ENCODE data around the gene CEP83. TPM values are rescaled to one million over a fixed set of nuclear protein-coding genes. Genes with fewer than 3 reads are reported as not detected.

Gene CEP83
- total RNA-seq, 3 donors from 2014 or later = 13.3 to 30.0 (median 23.3) TPM

GRCh38 chr12:94262228-94263010, 197.2 kb downstream of the CEP83 start:
- Histone ChIP-seq H3K36me3 (no peaks in the 10 kb centered on the region), H3K27ac (peak overlapping the region; percentile 89 to 95), H3K4me1 (peaks cover 0 to 3% of the 10 kb centered on the region in 2 donors), H3K4me3 (peak overlapping the region; percentile 50 to 86 (median 57)), H3K9me3 (no peaks in the 10 kb centered on the region), H3K27me3 (no peaks in the 10 kb centered on the region)
- TF ChIP-seq POLR2AphosphoS5 (IDR thresholded peaks at IDR 0.05) (peak; percentile 34 to 70 (median 67)), CTCF (IDR thresholded peaks at IDR 0.05) (no peak), POLR2A (IDR thresholded peaks at IDR 0.05) (no peak)
- intact Hi-C loops (cut with DNase I; ENCODE audit: low total_unique reads) = no loop called here
- DNase-seq (ENCODE audit: low spot score in 2 of 2) = peak; percentile 70 to 73

GRCh38 chr12:94261786-94262185, 197.9 kb downstream of the CEP83 start:
- Histone ChIP-seq H3K27me3 (no peaks in the 10 kb centered on the region), H3K9me3 (no peaks in the 10 kb centered on the region), H3K4me3 (peak overlapping the region; percentile 50 to 86 (median 57)), H3K27ac (peak overlapping the region; percentile 89 to 95), H3K4me1 (peaks cover 0 to 2% of the 10 kb centered on the region in 2 donors), H3K36me3 (no peaks in the 10 kb centered on the region)
- DNase-seq (ENCODE audit: low spot score in 2 of 2) = no peak
- intact Hi-C loops (cut with DNase I; ENCODE audit: low total_unique reads) = no loop called here
- TF ChIP-seq CTCF (IDR thresholded peaks at IDR 0.05) = peak in 1 of 3 donors; percentile 9
- no peak for TF ChIP-seq POLR2A (IDR thresholded peaks at IDR 0.05)

- Histone ChIP-seq H3K27me3 (no peaks in the 10 kb centered on the region), H3K4me1 (peaks cover 0 to 2% of the 10 kb centered on the region in 2 donors), H3K36me3 (no peaks in the 10 kb centered on the region), H3K4me3 (no peak overlapping the region), H3K9me3 (no peaks in the 10 kb centered on the region), H3K27ac (peak overlapping the region in 1 of 2 donors; percentile 95)
- intact Hi-C loops (cut with DNase I; ENCODE audit: low total_unique reads) = no loop called here
- no peak for TF ChIP-seq POLR2A (IDR thresholded peaks at IDR 0.05)
- no peak for TF ChIP-seq CTCF (IDR thresholded peaks at IDR 0.05)
- no peak for TF ChIP-seq POLR2AphosphoS5 (IDR thresholded peaks at IDR 0.05)
- DNase-seq (ENCODE audit: low spot score in 2 of 2) = no peak
Observed at GRCh38 chr12:94261119-94261518, 198.5 kb downstream of the CEP83 start.

GRCh38 chr12:94260717-94261116, 198.9 kb downstream of the CEP83 start:
- no peaks in the 10 kb centered on the region for H3K9me3 ChIP-seq
- no peaks in the 10 kb centered on the region for H3K27me3 ChIP-seq
- no peak for TF ChIP-seq CTCF (IDR thresholded peaks at IDR 0.05)
- TF ChIP-seq POLR2AphosphoS5 (IDR thresholded peaks at IDR 0.05) = no peak
- no peak for TF ChIP-seq POLR2A (IDR thresholded peaks at IDR 0.05)
- peak overlapping the region in 1 of 2 donors; percentile 95 for H3K27ac ChIP-seq
- H3K36me3 ChIP-seq = no peaks in the 10 kb centered on the region
- no peak for DNase-seq (ENCODE audit: low spot score in 2 of 2)
- intact Hi-C loops (cut with DNase I; ENCODE audit: low total_unique reads) = no loop called here
- peaks cover 0 to 2% of the 10 kb centered on the region in 2 donors for H3K4me1 ChIP-seq
- no peak overlapping the region for H3K4me3 ChIP-seq

- TF ChIP-seq CTCF (IDR thresholded peaks at IDR 0.05) = no peak
- no peak for TF ChIP-seq POLR2AphosphoS5 (IDR thresholded peaks at IDR 0.05)
- no peak for TF ChIP-seq POLR2A (IDR thresholded peaks at IDR 0.05)
- Histone ChIP-seq H3K27ac (no peak overlapping the region), H3K4me3 (no peak overlapping the region), H3K4me1 (peaks cover 0 to 2% of the 10 kb centered on the region in 2 donors), H3K27me3 (no peaks in the 10 kb centered on the region), H3K9me3 (no peaks in the 10 kb centered on the region), H3K36me3 (no peaks in the 10 kb centered on the region)
- no peak for DNase-seq (ENCODE audit: low spot score in 2 of 2)
- intact Hi-C loops (cut with DNase I; ENCODE audit: low total_unique reads) = no loop called here
Observed at GRCh38 chr12:94260017-94260416, 199.7 kb downstream of the CEP83 start.
